ENCODE measurements around the gene RHOF. TPM values are rescaled to one million over a fixed set of nuclear protein-coding genes. Genes with fewer than 3 reads are reported as not detected.

The RHOF gene
- total and polyA plus RNA-seq, 2 of the 13 experiments (the other 11 are each of a cell fraction or from before 2014, with no cell fraction given), result 14.6 to 32.2 TPM

- TF ChIP-seq ZNF800 (CRISPR knock-in tag; IDR thresholded peaks at IDR 0.05) (no peak), MLX (CRISPR knock-in tag; IDR thresholded peaks at IDR 0.05) (no peak), ZNF264 (CRISPR knock-in tag; IDR thresholded peaks at IDR 0.05) (0 out of 2 replicates have a peak, but pooled peaks have one; percentile 1), CREM (IDR thresholded peaks at IDR 0.05) (peak; percentile 63; the same call in 1 of the 2 replicates), CREM (CRISPR knock-in tag; IDR thresholded peaks at IDR 0.05) (no peak), LCORL (IDR thresholded peaks at IDR 0.05) (no peak), LCORL (CRISPR knock-in tag; IDR thresholded peaks at IDR 0.05) (peak; percentile 73), ZNF224 (CRISPR knock-in tag; IDR thresholded peaks at IDR 0.05) (no peak), ZNF207 (IDR thresholded peaks at IDR 0.05; ENCODE audit: borderline replicate concordance) (no peak), ZNF552 (CRISPR knock-in tag; IDR thresholded peaks at IDR 0.05; ENCODE audit: borderline replicate concordance) (no peak), ZNF564 (CRISPR knock-in tag; IDR thresholded peaks at IDR 0.05) (no peak), FOSL2 (CRISPR knock-in tag; IDR thresholded peaks at IDR 0.05) (peak; percentile 92), NFATC3 (CRISPR knock-in tag; IDR thresholded peaks at IDR 0.05) (no peak), SNAPC5 (CRISPR knock-in tag; IDR thresholded peaks at IDR 0.05; ENCODE audit: borderline replicate concordance) (no peak), ATF4 (CRISPR knock-in tag; IDR thresholded peaks at IDR 0.05) (no peak), ZNF691 (CRISPR knock-in tag; IDR thresholded peaks at IDR 0.05; ENCODE audit: borderline replicate concordance, low read depth) (0 out of 2 replicates have a peak, but pooled peaks have one; percentile 64), PBX3 (CRISPR knock-in tag; IDR thresholded peaks at IDR 0.05; ENCODE audit: borderline replicate concordance) (no peak), DMTF1 (CRISPR knock-in tag; IDR thresholded peaks at IDR 0.05) (no peak), ZBTB26 (CRISPR knock-in tag; IDR thresholded peaks at IDR 0.05; ENCODE audit: borderline replicate concordance) (peak; percentile 74), ZNF749 (CRISPR knock-in tag; IDR thresholded peaks at IDR 0.05; ENCODE audit: borderline replicate concordance) (no peak)
These were observed 44.8 kb downstream of the RHOF start (continued) for GRCh38 chr12:121748571-121749265.

All from HepG2 (cell line).